Measurements from ENCODE around the gene SPATA31D3.
"Not testable (repeated sequence)": the region's sequence is repeated elsewhere in the genome, so short reads cannot be mapped to it uniquely, and the experiment has no call there.

The SPATA31D3 gene

GRCh38 chr9:81980568-81980967 lies 37.3 kb downstream of the SPATA31D3 start:
- DNase-seq: no peak

- DNase-seq: no peak
These were observed 38.6 kb downstream of the SPATA31D3 start for GRCh38 chr9:81981883-81982282.

GRCh38 chr9:81984928-81985327 lies 41.6 kb downstream of the SPATA31D3 start:
- DNase-seq: no peak

- no peak for DNase-seq
These were observed 42.8 kb downstream of the SPATA31D3 start for GRCh38 chr9:81986051-81986450.

- DNase-seq: not testable (repeated sequence)
These were observed 45.2 kb downstream of the SPATA31D3 start, which contains the start of gene SPATA31D1 for GRCh38 chr9:81988472-81988871. TSS of gene SPATA31D1 (plus strand) at chr9:81988772. CDS start at chr9:81988819, 47 bp downstream.

- DNase-seq: no peak
These were observed 46.4 kb downstream of the SPATA31D3 start for GRCh38 chr9:81989700-81990099.

- no peak for DNase-seq
These were observed 50.4 kb downstream of the SPATA31D3 start for GRCh38 chr9:81993656-81994055.

Measured in activated naive CD4-positive, alpha-beta T cell treated with anti-CD3 and anti-CD28 coated beads, Interleukin-2, amount 50 U/mL, for 16 hours (primary cell).